Measurements from ENCODE around the gene RUNDC3A. TPM values are rescaled to one million over a fixed set of nuclear protein-coding genes. Genes with fewer than 3 reads are reported as not detected.
"Not testable (repeated sequence)": the region's sequence is repeated elsewhere in the genome, so short reads cannot be mapped to it uniquely, and the experiment has no call there.

The RUNDC3A gene
- total RNA-seq, 1 donor from 2014 or later, result 5.9 TPM

- no peak for DNase-seq
Measured at GRCh38 chr17:44320066-44320465, 11.7 kb downstream of the RUNDC3A start.

- DNase-seq, result no peak
Measured at GRCh38 chr17:44321246-44322120, 13.1 kb downstream of the RUNDC3A start.

- DNase-seq, result no peak
Measured at GRCh38 chr17:44322236-44322895, 14.0 kb downstream of the RUNDC3A start.

- no peak for DNase-seq
Measured at GRCh38 chr17:44323359-44324091, 15.1 kb downstream of the RUNDC3A start.

- no peak for DNase-seq
Measured at GRCh38 chr17:44324092-44324570, 15.7 kb downstream of the RUNDC3A start.

- peak; percentile 96 for DNase-seq
Measured at GRCh38 chr17:44324571-44325275, 16.3 kb downstream of the RUNDC3A start, which contains the start of gene SLC25A39. Gene SLC25A39, minus strand, starts transcription at chr17:44324823. Its CDS starts 1,261 bp downstream, at chr17:44323562.

- DNase-seq, result peak; percentile 99
Measured at GRCh38 chr17:44326861-44327444, 18.6 kb downstream of the RUNDC3A start.

- DNase-seq, result no peak
Measured at GRCh38 chr17:44327715-44328449, 19.5 kb downstream of the RUNDC3A start.

- DNase-seq, result not testable (repeated sequence)
Measured at GRCh38 chr17:44329516-44329915, 21.1 kb downstream of the RUNDC3A start.

- DNase-seq, result not testable (repeated sequence)
Measured at GRCh38 chr17:44330263-44330662, 21.9 kb downstream of the RUNDC3A start.

GRCh38 chr17:44331249-44331760 is 22.9 kb downstream of the RUNDC3A start:
- DNase-seq, result peak; percentile 91

- no peak for DNase-seq
Measured at GRCh38 chr17:44333371-44333770, 25.0 kb downstream of the RUNDC3A start.

GRCh38 chr17:44334315-44334714 is 25.9 kb downstream of the RUNDC3A start:
- DNase-seq, result no peak

GRCh38 chr17:44334727-44335126 is 26.3 kb downstream of the RUNDC3A start:
- DNase-seq, result no peak

- no peak for DNase-seq
Measured at GRCh38 chr17:44335564-44335963, 27.2 kb downstream of the RUNDC3A start.

- DNase-seq, result no peak
Measured at GRCh38 chr17:44335968-44336367, 27.6 kb downstream of the RUNDC3A start.

GRCh38 chr17:44338702-44339101 is 30.3 kb downstream of the RUNDC3A start:
- DNase-seq, result no peak

GRCh38 chr17:44340553-44340952 is 32.2 kb downstream of the RUNDC3A start:
- peak; percentile 43 for DNase-seq

GRCh38 chr17:44343510-44344209 is 35.3 kb downstream of the RUNDC3A start:
- no peak for DNase-seq

- peak; percentile 100 for DNase-seq
Measured at GRCh38 chr17:44344939-44345453, 36.6 kb downstream of the RUNDC3A start, which contains the start of gene GRN. Gene GRN, plus strand, starts transcription at chr17:44345302. Its CDS starts 3,863 bp downstream, at chr17:44349165.
